Transverse colon (tissue), 4 donors: ENCODE measurements around the gene THSD4.

Source experiments
- EP300 ChIP-seq: sonication (generic); formaldehyde crosslinking; IDR thresholded peaks from one replicate; pipeline ENCODE4 v1.6.1; 2017; ENCODE audit warnings: antibody characterized with exemption, low read depth
- POLR2A ChIP-seq: fragments of 450-650 bp; IDR thresholded peaks from one replicate; pipeline ENCODE4 v1.6.1; 2016; ENCODE audit warnings: antibody characterized with exemption, mild to moderate bottlenecking, moderate library complexity
- POLR2AphosphoS5 ChIP-seq, 3 donors: sonication (generic); formaldehyde crosslinking; IDR thresholded peaks; one replicate each; pipeline ENCODE4 v1.6.1; 2016; ENCODE audit warnings: antibody characterized with exemption in 3 of 3
- TF ChIP-seq, protein P1 (sequence below), 5 experiments: fragments of 200-600 bp in 3 of 5; fragments of 450-650 bp in 2 of 5; sonication (generic) in 3 of 5; IDR thresholded peaks; 1 replicate in 2 of 5; 2 replicates in 3 of 5; pipeline ENCODE4 v1.5.1; 2016 to 2017; ENCODE audit warnings: antibody characterized with exemption in 5 of 5, inconsistent platforms in 3 of 5, mild to moderate bottlenecking in 2 of 5, moderate library complexity in 1 of 5

DNA sequence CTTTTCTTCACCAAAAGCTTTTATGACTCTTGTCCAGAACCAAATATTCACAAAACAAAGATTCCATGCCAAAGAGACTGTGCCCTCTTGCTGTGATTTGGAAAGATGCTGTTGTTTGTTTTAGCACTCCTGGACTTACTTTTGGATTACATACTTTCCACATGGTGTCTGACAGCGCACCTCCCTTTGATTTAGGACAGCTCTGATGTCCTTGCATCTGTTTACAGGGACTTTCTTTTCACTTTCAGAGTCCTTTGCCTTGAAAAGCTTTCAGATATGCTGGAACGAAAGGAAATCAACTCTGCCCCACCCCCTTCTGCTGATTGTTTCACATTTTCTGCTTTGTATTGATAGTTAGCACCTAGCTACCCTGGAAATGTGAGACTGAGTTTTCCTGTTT is 562.1 kb downstream of the THSD4 start:
- TF ChIP-seq, protein P1, sequence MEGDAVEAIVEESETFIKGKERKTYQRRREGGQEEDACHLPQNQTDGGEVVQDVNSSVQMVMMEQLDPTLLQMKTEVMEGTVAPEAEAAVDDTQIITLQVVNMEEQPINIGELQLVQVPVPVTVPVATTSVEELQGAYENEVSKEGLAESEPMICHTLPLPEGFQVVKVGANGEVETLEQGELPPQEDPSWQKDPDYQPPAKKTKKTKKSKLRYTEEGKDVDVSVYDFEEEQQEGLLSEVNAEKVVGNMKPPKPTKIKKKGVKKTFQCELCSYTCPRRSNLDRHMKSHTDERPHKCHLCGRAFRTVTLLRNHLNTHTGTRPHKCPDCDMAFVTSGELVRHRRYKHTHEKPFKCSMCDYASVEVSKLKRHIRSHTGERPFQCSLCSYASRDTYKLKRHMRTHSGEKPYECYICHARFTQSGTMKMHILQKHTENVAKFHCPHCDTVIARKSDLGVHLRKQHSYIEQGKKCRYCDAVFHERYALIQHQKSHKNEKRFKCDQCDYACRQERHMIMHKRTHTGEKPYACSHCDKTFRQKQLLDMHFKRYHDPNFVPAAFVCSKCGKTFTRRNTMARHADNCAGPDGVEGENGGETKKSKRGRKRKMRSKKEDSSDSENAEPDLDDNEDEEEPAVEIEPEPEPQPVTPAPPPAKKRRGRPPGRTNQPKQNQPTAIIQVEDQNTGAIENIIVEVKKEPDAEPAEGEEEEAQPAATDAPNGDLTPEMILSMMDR (IDR thresholded peaks at IDR 0.05), result no peak
- no peak for TF ChIP-seq POLR2A
- TF ChIP-seq EP300, result no peak
- TF ChIP-seq POLR2AphosphoS5 (IDR thresholded peaks at IDR 0.05), result no peak
